Measurements from ENCODE around the gene MPP1. TPM values are rescaled to one million over a fixed set of nuclear protein-coding genes. Genes with fewer than 3 reads are reported as not detected.

The MPP1 gene
- total RNA-seq, 4 donors from 2014 or later = 9.9 to 15.0 (median 13.3) TPM

- WGBS = 83% methylated on average over 5 of the region's 5 CpGs
- Histone ChIP-seq H3K27me3 (no peaks in the 10 kb centered on the region), H3K36me3 (no peaks in the 10 kb centered on the region), H3K9me3 (no peaks in the 10 kb centered on the region), H3K4me1 (peaks cover 43% of the 10 kb centered on the region), H3K4me3 (no peak overlapping the region), H3K27ac (no peak overlapping the region)
- no peak for TF ChIP-seq POLR2AphosphoS5 (IDR thresholded peaks at IDR 0.05)
- TF ChIP-seq POLR2A (IDR thresholded peaks at IDR 0.05) = no peak
- TF ChIP-seq, protein P1, sequence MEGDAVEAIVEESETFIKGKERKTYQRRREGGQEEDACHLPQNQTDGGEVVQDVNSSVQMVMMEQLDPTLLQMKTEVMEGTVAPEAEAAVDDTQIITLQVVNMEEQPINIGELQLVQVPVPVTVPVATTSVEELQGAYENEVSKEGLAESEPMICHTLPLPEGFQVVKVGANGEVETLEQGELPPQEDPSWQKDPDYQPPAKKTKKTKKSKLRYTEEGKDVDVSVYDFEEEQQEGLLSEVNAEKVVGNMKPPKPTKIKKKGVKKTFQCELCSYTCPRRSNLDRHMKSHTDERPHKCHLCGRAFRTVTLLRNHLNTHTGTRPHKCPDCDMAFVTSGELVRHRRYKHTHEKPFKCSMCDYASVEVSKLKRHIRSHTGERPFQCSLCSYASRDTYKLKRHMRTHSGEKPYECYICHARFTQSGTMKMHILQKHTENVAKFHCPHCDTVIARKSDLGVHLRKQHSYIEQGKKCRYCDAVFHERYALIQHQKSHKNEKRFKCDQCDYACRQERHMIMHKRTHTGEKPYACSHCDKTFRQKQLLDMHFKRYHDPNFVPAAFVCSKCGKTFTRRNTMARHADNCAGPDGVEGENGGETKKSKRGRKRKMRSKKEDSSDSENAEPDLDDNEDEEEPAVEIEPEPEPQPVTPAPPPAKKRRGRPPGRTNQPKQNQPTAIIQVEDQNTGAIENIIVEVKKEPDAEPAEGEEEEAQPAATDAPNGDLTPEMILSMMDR (IDR thresholded peaks at IDR 0.05) = no peak
- no peak for DNase-seq (ENCODE audit: low spot score in 2 of 2)
Measured at GRCh38 chrX:154731184-154731583, 74.1 kb downstream of the MPP1 start.

GRCh38 chrX:154730253-154730891, 74.9 kb downstream of the MPP1 start:
- Histone ChIP-seq H3K27me3 (no peaks in the 10 kb centered on the region), H3K9me3 (no peaks in the 10 kb centered on the region), H3K4me3 (no peak overlapping the region), H3K4me1 (peaks cover 41% of the 10 kb centered on the region), H3K27ac (peak overlapping the region; percentile 24), H3K36me3 (no peaks in the 10 kb centered on the region)
- TF ChIP-seq, protein P1 (IDR thresholded peaks at IDR 0.05) = no peak
- 42% methylated on average over 6 of the region's 6 CpGs for WGBS
- peak in 1 of 2 donors; percentile 69 for DNase-seq (ENCODE audit: low spot score in 2 of 2)

DNA sequence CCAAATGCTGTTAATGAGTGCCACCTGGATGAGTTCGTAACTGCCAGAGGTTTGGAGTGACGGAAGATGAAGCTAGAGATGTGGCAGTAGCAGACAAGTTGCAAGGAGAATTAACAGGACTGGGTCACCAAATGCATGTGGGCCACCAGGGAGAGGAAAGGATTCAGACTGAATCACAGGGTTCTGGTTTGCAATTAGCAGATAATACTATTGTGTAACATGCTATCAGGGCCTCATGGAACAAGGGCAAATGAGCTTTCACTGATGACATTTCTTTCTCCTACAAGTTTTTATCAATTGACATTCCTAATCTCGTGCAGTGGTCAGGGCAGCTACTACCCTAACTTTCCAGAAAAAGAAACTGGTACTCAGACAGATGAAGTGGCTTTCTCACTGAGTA, 75.8 kb downstream of the MPP1 start:
- no peak for DNase-seq (ENCODE audit: low spot score in 2 of 2)
- 76% methylated on average over 3 of the region's 3 CpGs for WGBS
- Histone ChIP-seq H3K27me3 (no peaks in the 10 kb centered on the region), H3K9me3 (no peaks in the 10 kb centered on the region), H3K36me3 (no peaks in the 10 kb centered on the region), H3K4me3 (no peak overlapping the region), H3K27ac (no peak overlapping the region), H3K4me1 (peaks cover 34% of the 10 kb centered on the region)
- TF ChIP-seq POLR2A (IDR thresholded peaks at IDR 0.05) (no peak), EP300 (IDR thresholded peaks at IDR 0.05) (no peak), POLR2AphosphoS5 (IDR thresholded peaks at IDR 0.05) (no peak)
- TF ChIP-seq, protein P1 (IDR thresholded peaks at IDR 0.05) = no peak

Other genes with a start within 250 kb of the MPP1 start
- not detected for gene CTAG1A, start 220.4 kb downstream of the MPP1 start, total RNA-seq
- gene CTAG1B, start 186.2 kb downstream of the MPP1 start, total RNA-seq = not detected
- gene CTAG2, start 151.9 kb downstream of the MPP1 start, total RNA-seq = not detected
- 1 to 10 TPM in 2 of 4 donors, under 1 TPM in 2; 0.65 to 2.7 (median 1.6) TPM for gene GAB3, start 54.4 kb downstream of the MPP1 start, total RNA-seq
- 10 to 100 TPM; 38.1 to 60.6 (median 42.9) TPM for gene DKC1, start 42.6 kb downstream of the MPP1 start, total RNA-seq
- gene SMIM9, start 29.2 kb upstream of the MPP1 start, total RNA-seq = not detected
- 10 to 100 TPM in 2 of 4 donors, 1 to 10 TPM in 2; 4.4 to 10.8 (median 7.6) TPM for gene F8A1, start 80.9 kb upstream of the MPP1 start, total RNA-seq
- 10 to 100 TPM in 1 of 4 donors, 1 to 10 TPM in 3; 5.1 to 15.0 (median 6.7) TPM for gene F8, start 217.2 kb upstream of the MPP1 start, total RNA-seq
- 10 to 100 TPM; 22.9 to 37.9 (median 28.6) TPM for gene FUNDC2, start 221.4 kb upstream of the MPP1 start, total RNA-seq

Data from suprapubic skin (tissue), 4 donors.